Embryonic facial prominence (tissue), 1 donor: ENCODE data around the gene SKAP1.

Experiments used
- DNase-seq: peaks from one replicate; pipeline ENCODE4 v3.0.0-alpha.2; 2016; ENCODE audit errors: extremely low spot score

The SKAP1 gene

GRCh38 chr17:48110761-48111160, 319.3 kb downstream of the SKAP1 start:
- DNase-seq: no peak

- peak; percentile 37 for DNase-seq
Measured at GRCh38 chr17:48107137-48108055, 322.6 kb downstream of the SKAP1 start, which contains the start of gene SNX11. SNX11 (plus strand) TSS chr17:48107766; CDS start chr17:48112044, 4,278 bp downstream.

- DNase-seq: no peak
Measured at GRCh38 chr17:48106802-48107136, 323.2 kb downstream of the SKAP1 start.

- no peak for DNase-seq
Measured at GRCh38 chr17:48104440-48104839, 325.6 kb downstream of the SKAP1 start.

- DNase-seq: no peak
Measured at GRCh38 chr17:48102798-48103715, 327.0 kb downstream of the SKAP1 start.

GRCh38 chr17:48102043-48102750, 327.8 kb downstream of the SKAP1 start:
- DNase-seq: no peak

- DNase-seq: peak; percentile 83
Measured at GRCh38 chr17:48101012-48101720, 328.8 kb downstream of the SKAP1 start, which contains the start of gene CBX1. CBX1 (minus strand) TSS chr17:48101478; CDS start chr17:48077004, 24,474 bp downstream.

- peak; percentile 62 for DNase-seq
Measured at GRCh38 chr17:48100591-48101011, 329.4 kb downstream of the SKAP1 start.

- no peak for DNase-seq
Measured at GRCh38 chr17:48100160-48100559, 329.9 kb downstream of the SKAP1 start.

GRCh38 chr17:48095611-48096010, 334.4 kb downstream of the SKAP1 start:
- DNase-seq: no peak

- no peak for DNase-seq
Measured at GRCh38 chr17:48093341-48094045, 336.5 kb downstream of the SKAP1 start.

GRCh38 chr17:48084932-48085331, 345.1 kb downstream of the SKAP1 start:
- DNase-seq: no peak
